Neuron (in vitro differentiated cells): ENCODE results near the gene RYR2.

Experiments used
- H2AFZ ChIP-seq: one replicate; pipeline ENCODE4 v1.6.1; 2013; ENCODE audit warnings: low read depth, mild to moderate bottlenecking, inconsistent platforms, low read length, moderate library complexity
- H3K27me3 ChIP-seq: one replicate; pipeline ENCODE4 v1.6.1; 2013; ENCODE audit warnings: low read length; ENCODE audit not compliant: insufficient read depth
- H3K36me3 ChIP-seq: one replicate; pipeline ENCODE4 v1.6.1; 2013; ENCODE audit warnings: low read length; ENCODE audit not compliant: insufficient read depth
- H3K4me1 ChIP-seq: one replicate; pipeline ENCODE4 v1.6.1; 2013; ENCODE audit warnings: low read length; ENCODE audit not compliant: insufficient read depth
- H3K4me3 ChIP-seq: 2 replicates; pipeline ENCODE4 v1.5.1; 2013; ENCODE audit warnings: mild to moderate bottlenecking, low read length, moderate library complexity
- H3K9me3 ChIP-seq: one replicate; pipeline ENCODE4 v1.6.1; 2013; ENCODE audit warnings: low read length

Gene RYR2

GRCh38 chr1:237650809-237651208 is 608.8 kb downstream of the RYR2 start:
- Histone ChIP-seq H3K9me3 (no peaks in the 10 kb centered on the region), H3K4me1 (no peaks in the 10 kb centered on the region), H3K36me3 (no peaks in the 10 kb centered on the region), H3K27me3 (no peaks in the 10 kb centered on the region), H2AFZ (no peak overlapping the region), H3K4me3 (no peak overlapping the region)

GRCh38 chr1:237655778-237656177 is 613.8 kb downstream of the RYR2 start:
- Histone ChIP-seq H3K9me3 (no peaks in the 10 kb centered on the region), H2AFZ (no peak overlapping the region), H3K4me3 (no peak overlapping the region), H3K4me1 (no peaks in the 10 kb centered on the region), H3K36me3 (no peaks in the 10 kb centered on the region), H3K27me3 (no peaks in the 10 kb centered on the region)

GRCh38 chr1:237664348-237664747 is 622.4 kb downstream of the RYR2 start:
- Histone ChIP-seq H3K36me3 (no peaks in the 10 kb centered on the region), H3K4me3 (no peak overlapping the region), H3K4me1 (no peaks in the 10 kb centered on the region), H2AFZ (no peak overlapping the region), H3K27me3 (no peaks in the 10 kb centered on the region), H3K9me3 (no peaks in the 10 kb centered on the region)

DNA sequence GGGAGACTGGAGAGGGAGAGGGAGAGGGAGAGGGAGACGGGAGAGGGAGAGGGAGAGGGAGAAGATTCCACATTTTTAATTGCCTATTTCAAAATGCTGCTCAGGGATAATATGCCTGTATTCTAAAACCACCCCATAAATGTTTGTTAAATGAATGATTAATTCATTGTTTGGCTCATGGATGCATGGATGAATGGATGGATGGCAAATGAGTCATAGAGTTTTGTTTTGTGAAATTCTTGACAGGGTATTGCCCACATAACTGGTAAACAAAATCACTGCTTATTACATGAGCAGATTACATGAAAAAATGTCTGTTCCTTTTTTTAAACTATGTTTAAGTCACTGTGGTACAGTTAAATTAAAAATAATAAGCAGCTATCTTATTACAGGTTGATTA is 628.3 kb downstream of the RYR2 start:
- Histone ChIP-seq H3K4me1 (no peaks in the 10 kb centered on the region), H3K27me3 (no peaks in the 10 kb centered on the region), H3K36me3 (no peaks in the 10 kb centered on the region), H3K9me3 (no peaks in the 10 kb centered on the region), H2AFZ (no peak overlapping the region), H3K4me3 (no peak overlapping the region)

DNA sequence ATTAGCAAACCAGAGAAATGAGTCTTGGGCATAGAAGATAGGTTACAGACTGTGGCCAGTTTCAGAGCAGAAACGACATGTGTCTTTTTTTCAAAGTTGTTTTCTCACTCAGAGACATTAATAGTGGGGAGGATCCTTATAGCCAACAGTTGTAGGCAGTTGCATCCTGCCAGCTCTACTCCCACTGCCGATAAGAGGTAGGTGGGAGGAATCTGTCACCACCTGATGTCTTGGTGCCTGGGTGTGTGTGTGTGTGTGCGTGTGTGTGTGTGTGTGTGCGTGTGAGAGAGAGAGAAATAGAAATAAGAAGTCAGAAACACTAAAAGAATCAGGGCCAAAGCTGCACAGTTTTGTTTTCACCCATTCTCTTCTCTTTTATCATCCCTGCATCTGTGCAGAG is 629.3 kb downstream of the RYR2 start:
- Histone ChIP-seq H2AFZ (no peak overlapping the region), H3K4me3 (no peak overlapping the region), H3K27me3 (no peaks in the 10 kb centered on the region), H3K36me3 (no peaks in the 10 kb centered on the region), H3K9me3 (no peaks in the 10 kb centered on the region), H3K4me1 (no peaks in the 10 kb centered on the region)

- H3K36me3 ChIP-seq, result no peaks in the 10 kb centered on the region
- H3K9me3 ChIP-seq, result no peaks in the 10 kb centered on the region
- no peak overlapping the region for H3K4me3 ChIP-seq
- H3K27me3 ChIP-seq, result no peaks in the 10 kb centered on the region
- no peak overlapping the region for H2AFZ ChIP-seq
- no peaks in the 10 kb centered on the region for H3K4me1 ChIP-seq
Observed at GRCh38 chr1:237671935-237672334, 630.0 kb downstream of the RYR2 start.

GRCh38 chr1:237672748-237673147 is 630.8 kb downstream of the RYR2 start:
- Histone ChIP-seq H3K9me3 (no peaks in the 10 kb centered on the region), H3K4me3 (no peak overlapping the region), H3K4me1 (no peaks in the 10 kb centered on the region), H2AFZ (no peak overlapping the region), H3K36me3 (no peaks in the 10 kb centered on the region), H3K27me3 (no peaks in the 10 kb centered on the region)

DNA sequence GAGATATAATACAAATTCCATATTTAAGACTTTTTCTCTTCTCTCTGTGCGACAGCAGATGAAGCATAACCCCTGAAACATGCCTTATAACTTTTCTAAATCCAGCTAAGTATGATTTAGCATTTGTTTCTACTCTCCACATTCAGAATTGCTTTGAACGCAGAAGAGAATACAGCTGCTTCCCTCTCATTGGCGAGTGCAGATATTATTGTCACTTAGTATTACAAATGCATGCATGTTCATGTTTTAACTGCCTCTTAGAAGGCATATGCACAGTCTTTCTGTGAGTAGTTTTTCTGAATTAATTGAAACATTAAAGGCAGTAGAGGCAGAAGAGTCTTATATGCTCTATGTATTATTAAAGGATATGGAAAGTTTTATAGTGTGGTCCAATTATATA is 631.6 kb downstream of the RYR2 start:
- no peaks in the 10 kb centered on the region for H3K27me3 ChIP-seq
- no peaks in the 10 kb centered on the region for H3K4me1 ChIP-seq
- H3K36me3 ChIP-seq, result no peaks in the 10 kb centered on the region
- no peak overlapping the region for H2AFZ ChIP-seq
- no peak overlapping the region for H3K4me3 ChIP-seq
- H3K9me3 ChIP-seq, result no peaks in the 10 kb centered on the region

- Histone ChIP-seq H3K27me3 (no peaks in the 10 kb centered on the region), H3K4me3 (no peak overlapping the region), H3K9me3 (no peaks in the 10 kb centered on the region), H2AFZ (no peak overlapping the region), H3K4me1 (no peaks in the 10 kb centered on the region), H3K36me3 (no peaks in the 10 kb centered on the region)
Observed at GRCh38 chr1:237677979-237678378, 636.0 kb downstream of the RYR2 start.

GRCh38 chr1:237679687-237680086 is 637.7 kb downstream of the RYR2 start:
- H3K4me1 ChIP-seq, result no peaks in the 10 kb centered on the region
- no peaks in the 10 kb centered on the region for H3K9me3 ChIP-seq
- no peak overlapping the region for H3K4me3 ChIP-seq
- H3K36me3 ChIP-seq, result no peaks in the 10 kb centered on the region
- H3K27me3 ChIP-seq, result no peaks in the 10 kb centered on the region
- no peak overlapping the region for H2AFZ ChIP-seq

DNA sequence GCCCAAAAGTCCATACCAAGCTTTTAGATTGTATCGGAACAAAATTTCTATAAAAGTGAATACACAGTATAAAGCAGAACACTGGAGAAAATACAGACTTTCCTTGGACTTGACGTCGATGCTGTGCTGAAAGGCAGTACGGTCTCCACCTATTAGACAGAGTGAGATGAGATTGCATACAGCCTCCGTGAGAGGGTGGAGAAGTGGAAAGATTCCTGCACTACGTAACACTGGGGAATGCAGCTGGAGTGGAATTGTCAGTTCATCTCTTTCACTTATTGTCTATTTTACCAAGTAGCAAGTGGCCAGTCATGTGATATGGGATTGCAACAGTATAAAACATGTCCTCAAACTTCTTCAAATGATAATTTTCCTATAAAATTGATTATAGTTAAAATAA is 639.2 kb downstream of the RYR2 start:
- H3K36me3 ChIP-seq, result no peaks in the 10 kb centered on the region
- H3K4me3 ChIP-seq, result no peak overlapping the region
- no peaks in the 10 kb centered on the region for H3K9me3 ChIP-seq
- H3K27me3 ChIP-seq, result no peaks in the 10 kb centered on the region
- H3K4me1 ChIP-seq, result no peaks in the 10 kb centered on the region
- H2AFZ ChIP-seq, result no peak overlapping the region

DNA sequence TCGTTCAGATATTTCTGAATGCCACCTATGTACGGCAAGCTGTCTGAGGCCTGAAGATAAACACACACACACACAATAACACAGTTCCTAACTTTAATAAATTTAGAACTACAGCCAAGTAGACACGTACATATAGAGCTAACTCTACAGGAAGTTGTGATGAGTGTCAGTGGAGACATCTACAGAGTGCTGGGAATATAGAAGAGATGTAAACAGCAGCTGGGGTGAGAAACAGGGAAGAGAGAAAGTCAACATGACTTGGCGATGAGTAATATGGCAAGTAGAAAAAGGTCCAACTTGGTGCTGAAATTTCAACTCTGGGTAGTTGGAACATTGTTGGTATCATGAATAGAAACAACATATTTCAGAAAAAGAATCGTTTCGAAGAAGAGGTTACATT is 642.3 kb downstream of the RYR2 start:
- no peaks in the 10 kb centered on the region for H3K27me3 ChIP-seq
- no peaks in the 10 kb centered on the region for H3K9me3 ChIP-seq
- no peaks in the 10 kb centered on the region for H3K4me1 ChIP-seq
- no peak overlapping the region for H2AFZ ChIP-seq
- H3K36me3 ChIP-seq, result no peaks in the 10 kb centered on the region
- no peak overlapping the region for H3K4me3 ChIP-seq

DNA sequence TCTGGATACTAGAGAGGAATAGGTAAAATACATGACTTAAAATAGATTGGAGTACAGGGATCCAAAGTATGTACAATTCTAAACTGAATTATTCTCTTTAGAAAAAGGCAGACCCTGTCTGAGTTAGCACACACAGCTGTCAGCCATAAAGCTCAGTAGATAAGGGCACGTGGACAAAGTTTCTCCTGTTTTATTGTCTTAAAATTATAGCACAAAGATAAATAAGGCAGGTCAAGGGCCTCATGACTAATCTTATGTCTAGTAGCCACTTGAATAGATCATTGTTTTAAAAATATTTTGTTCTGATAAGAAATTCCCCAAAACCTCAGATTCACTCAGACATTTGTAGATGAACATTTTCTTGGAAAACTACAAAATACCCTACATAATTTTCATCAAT is 643.6 kb downstream of the RYR2 start:
- Histone ChIP-seq H3K4me1 (no peaks in the 10 kb centered on the region), H3K9me3 (no peaks in the 10 kb centered on the region), H3K27me3 (no peaks in the 10 kb centered on the region), H3K4me3 (no peak overlapping the region), H2AFZ (no peak overlapping the region), H3K36me3 (no peaks in the 10 kb centered on the region)

DNA sequence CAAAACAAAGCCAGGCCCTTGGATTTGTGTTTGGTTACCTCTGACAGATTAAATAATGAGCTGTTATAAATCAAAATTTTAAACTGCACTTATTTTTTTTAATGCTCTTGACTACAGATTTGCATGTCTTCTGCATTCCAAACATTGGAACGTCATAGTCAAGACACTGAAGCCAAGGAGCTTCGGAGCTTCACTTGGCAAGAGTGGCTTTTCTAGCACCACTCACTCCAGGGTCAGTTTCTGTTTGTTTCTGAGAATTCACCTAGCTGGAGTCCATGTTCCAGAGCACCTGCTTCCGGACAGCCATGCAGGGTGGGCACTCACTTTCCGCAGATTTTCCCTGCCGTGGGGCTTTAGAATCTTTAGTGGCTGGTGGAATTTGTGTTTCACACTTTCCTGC is 645.8 kb downstream of the RYR2 start:
- Histone ChIP-seq H2AFZ (no peak overlapping the region), H3K9me3 (no peaks in the 10 kb centered on the region), H3K27me3 (no peaks in the 10 kb centered on the region), H3K4me1 (no peaks in the 10 kb centered on the region), H3K4me3 (no peak overlapping the region), H3K36me3 (no peaks in the 10 kb centered on the region)
